Iris pigment epithelial cell (primary cell): ENCODE data around the gene TBC1D5.

Source experiments
- DNase-seq: peaks from one replicate; pipeline ENCODE4 v3.0.0-alpha.2; 2011; ENCODE audit warnings: low read depth

TBC1D5 gene

DNA sequence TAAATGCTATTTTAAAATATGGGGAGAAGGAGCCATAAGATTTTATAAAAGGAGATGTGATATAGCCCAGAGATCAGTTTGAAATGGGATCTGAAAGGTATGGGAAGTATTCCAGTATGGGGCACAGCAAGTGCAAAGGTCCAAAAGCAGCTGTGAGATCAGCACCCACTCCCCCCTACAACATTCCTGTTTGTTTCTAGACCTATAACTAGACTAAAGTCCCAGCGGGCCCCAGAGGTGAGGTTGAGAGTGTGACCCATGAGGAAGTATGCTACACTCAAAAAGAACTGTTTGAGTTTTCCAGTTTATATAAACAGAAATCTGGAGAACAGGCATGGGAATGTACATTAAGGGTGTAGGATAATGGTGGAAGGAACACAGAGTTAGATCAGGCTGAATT, 152.5 kb downstream of the TBC1D5 start:
- no peak for DNase-seq

DNA sequence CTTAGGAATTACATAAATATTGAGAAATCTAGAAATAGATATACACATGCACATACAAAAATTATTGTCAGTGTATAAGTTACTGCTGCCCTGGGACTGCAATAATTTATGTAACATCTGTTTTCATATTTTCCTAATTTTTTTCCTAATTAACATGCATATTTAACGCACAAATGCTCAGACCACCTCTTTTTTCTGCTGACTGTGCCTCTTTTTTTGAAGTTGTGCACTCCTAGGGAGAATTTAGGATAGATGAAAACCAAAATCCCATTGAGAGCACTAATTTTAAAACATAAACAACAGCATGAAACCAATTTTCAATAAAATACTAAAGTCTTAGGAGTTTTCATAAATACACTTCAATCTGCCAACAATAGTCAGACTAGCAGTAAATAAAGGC, 154.0 kb downstream of the TBC1D5 start:
- DNase-seq, result no peak

DNA sequence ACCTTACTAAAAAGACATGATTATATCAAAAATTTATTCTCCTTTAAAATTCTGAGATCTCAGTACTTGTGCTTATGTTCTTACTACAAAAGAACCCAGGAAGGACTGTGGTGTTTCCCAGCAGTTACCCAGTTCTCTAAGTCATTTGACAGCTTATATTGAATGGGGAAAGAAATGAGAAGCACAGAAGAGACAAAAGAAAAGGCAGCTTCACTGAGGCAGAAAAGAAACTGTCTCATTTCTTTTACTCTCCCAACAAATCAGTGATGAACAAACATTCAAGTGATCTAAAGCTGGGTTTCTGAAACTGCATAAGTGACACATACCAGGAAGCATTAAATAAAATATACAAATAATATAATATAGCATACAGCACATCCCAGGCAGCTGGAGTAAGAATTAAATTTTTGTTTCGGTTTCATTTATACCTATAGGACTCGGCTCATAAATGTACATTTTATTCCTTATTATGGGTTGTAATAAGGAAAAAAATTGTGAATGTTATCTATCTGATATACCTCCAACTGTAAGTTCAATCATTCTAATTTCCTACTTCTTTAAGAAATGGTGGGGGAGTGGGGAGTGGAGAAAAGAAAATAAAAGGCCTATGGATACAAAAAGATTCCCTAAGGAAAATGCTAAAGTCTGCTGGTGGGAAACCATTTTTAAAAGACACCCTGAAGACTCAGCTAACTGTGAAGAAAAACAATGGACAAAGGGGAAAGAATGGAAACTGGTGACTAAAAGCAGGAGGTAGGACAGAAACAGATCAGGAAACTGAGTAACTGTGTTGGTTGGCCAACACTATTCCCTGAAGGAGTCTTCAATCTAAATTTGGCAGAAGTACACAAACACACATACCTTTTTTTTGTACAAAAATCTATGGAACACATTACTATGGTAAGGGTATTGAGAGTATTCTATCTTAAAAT, 156.8 kb downstream of the TBC1D5 start:
- DNase-seq, result no peak

DNA sequence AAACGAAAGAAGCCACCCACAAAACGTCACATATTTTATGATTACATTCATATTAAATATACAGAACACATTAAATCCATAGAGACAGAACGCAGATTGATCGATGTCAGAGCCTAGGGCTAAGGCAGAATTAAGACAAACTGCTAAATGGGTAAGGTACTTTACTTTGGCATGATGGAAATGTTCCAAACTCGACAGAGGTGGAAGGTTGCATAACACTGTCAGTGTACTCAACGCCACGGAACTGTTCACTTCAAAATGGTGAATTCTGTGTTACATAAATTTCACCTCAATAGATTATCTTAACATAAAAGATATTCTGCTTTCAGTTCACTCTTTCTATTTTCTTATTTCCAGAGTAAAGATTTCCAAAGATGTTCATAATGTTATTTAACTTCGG, 158.4 kb downstream of the TBC1D5 start:
- no peak for DNase-seq

DNA sequence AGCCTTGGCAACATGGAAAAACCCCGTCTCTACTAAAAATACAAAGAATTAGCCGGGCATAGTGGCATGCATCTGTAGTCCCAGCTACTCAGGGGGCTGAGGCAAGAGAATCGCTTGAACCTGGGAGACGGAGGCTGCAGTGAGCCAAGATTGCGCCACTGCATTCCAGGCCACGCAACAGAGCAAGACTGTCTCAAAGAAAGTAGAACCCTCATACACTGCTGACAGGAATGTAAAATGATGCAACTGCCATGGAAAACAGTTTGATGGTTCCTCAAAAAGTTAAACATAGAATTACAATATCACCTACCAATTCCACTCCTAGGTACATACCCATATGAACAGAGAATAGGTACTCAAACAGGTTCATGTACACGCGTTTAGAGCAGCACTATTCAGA, 158.9 kb downstream of the TBC1D5 start:
- peak; percentile 85 for DNase-seq

DNA sequence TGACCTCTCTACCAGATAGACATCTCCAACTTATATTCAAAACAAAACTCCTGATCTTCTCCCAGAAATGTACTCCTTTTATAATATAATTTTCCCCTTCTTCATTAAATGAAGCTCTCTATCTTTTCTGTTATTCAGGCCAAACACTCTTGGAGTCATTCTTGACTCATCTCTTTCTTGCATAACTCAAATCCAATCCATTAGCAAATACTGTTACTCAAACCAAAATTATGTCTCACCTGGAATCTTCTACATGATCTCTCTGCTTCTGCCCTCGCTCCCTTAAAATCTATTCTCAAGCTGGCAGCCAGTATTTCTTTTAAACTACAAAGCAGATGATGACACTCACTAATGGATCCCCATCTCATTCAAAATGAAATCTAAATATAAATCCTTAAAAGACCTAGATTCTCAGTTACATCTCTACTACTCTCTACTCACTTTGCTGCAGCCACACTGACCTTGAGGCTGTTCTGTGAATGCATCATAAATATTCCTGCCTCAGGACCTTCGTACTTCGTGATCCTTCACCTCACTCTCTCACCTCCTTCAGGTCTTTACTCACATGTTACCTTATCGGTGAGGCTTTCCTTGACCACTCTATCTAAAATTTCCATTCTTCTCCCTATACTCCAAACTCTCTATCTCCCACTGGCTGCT, 160.9 kb downstream of the TBC1D5 start:
- peak; percentile 53 for DNase-seq

DNA sequence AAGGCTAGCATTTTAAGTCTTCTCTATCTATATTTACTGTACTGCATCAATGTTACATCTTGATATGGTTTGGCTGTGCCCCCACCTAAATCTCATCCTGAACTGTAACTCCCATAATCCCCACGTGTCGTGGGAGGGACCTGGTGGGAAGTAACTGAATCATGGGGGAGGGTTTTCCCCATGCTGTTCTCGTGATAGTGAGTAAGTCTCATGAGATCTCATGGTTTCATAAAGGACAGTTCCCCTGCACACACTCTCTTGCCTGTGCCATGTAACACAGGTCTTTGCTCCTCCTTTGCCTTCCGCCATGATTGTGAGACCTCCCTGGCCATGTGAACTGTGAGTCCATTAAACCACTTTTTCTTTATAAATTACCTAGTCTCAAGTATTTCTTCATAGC, 161.5 kb downstream of the TBC1D5 start:
- no peak for DNase-seq

DNA sequence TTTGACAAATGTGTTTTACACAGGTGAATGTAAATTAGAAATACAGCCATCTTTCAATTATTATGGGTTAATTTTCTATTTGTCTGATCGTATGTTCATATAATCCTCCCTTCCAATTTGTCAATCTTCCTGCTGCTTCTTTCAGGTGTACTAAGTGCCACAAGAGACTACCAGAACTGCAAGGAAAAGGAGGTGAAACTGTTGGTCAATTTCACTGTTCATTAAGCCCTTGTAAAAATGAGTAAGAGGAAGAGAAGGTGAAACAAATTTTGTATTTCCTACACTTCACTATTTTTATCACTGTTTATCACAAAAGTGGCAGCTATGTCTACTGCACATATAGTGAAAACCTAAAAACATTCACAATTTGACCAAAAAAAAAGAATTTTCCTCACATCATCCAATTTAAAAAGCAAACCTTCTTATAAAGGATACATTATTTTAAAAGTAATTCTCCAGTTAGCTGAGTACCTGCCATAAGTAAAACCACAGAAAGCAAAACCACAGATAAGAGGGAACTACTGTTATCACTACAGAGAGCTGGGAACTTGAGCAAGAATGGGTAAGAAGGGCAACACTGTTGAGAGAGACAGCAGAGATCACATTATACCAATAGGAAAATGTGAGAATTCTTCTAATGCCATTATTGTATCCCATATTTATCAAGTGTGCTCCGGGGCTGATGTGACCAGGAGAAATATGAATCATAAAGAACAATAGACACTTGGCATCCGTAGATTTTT, 163.0 kb downstream of the TBC1D5 start:
- DNase-seq, result peak; percentile 51

DNA sequence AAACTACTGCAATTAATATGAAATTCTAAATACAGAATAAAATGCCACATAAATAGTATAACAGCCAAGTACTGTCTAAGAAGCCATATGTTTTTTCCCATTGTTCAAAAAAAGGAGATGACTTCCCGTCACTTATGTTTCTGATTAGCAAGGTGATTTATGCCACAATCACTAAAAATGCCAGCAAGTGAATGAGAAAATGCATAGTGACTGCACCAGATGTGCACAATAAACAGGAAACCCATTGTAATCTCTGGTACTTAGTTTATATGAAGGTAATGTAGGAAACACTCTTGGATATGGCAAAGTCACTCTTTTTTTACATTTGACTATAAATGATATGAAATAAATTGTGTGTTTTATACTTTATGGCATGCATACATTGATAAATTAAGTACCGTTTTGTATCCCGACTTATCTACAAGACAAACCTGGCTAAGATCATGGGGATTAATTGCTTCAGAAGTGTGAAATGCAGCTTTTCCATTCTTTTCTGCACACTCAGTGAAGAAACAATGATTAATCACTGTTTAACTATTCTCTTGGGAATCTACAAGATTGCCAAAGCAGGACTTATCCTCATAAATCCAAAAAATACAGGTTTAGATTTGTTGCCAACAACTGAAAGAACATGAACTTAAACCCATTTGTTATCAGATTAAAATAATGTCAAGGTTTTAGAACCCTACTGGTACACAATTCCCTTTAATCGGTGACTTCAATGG, 164.5 kb downstream of the TBC1D5 start:
- peak; percentile 40 for DNase-seq

DNA sequence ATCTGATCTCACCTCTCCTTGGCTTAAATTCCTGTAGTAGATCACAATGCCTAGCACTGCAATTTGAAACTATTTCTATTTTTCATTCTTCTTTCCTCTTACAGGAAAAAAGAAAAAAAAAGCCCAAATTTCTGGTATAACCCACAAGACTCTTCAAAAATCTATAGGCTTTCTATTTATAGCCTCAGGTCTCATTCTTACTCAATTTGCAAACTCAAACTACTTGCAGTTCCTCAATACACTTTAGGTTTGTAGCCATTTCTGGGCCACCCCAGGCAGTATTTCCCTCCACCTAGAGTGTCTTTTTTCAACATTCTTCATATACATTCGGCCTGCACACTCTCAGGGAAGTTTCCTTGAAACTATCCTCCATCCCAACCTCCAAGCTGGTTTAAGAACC, 169.0 kb downstream of the TBC1D5 start:
- DNase-seq, result no peak

DNA sequence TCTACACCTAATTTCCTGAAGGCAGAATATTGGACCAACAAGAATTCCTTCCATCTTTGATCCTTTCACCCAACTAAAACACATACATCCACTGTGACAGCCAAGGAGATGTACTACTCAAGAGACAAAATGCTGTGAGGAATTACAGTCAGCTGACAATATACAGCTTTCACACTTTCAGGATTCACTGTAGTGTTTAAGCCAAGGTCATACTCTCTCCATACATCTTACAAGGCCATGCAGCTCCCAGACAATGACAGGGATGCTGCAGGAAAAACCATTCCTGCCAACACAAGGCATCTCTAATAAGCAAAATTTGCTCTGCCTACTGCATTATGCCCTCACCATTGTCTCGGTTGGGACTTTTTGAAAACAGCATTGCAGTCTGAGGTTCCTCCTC, 170.7 kb downstream of the TBC1D5 start:
- no peak for DNase-seq

DNA sequence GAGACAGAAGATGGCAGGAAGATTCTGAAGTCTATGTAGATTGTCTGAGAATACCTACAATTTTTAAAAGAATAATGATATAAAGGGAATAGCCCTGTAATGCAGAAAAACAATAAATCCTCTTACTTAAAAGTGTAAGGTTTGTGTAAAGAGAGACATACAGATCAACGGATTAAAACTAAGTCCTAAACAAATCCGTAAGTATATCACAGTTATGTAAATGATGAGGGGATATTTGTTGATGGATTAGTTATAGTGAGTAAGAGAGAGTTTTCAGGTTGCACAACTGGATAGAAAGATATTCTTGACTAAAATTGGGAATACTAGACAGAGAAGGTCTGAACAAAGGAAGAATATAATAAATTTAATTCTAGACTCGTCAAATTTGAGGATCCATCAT, 179.6 kb downstream of the TBC1D5 start:
- no peak for DNase-seq

DNA sequence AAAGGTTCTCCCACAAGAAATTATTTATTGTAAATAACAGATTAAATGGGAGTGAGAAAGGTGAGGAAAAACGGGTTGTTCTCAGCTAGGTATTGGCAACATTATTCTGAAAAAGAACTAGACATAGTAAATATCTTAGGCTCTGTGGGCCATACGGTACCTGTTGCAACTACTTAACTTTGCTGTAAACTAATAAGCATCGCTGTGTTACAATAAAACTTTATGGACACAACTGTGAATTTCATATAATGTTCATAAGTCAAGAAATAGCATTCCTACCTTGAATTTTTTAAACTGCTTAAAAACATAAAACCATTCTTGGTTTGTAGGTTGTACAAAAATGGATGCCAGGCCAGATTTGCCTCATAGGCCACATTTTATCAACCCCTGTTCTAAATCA, 183.9 kb downstream of the TBC1D5 start:
- no peak for DNase-seq

DNA sequence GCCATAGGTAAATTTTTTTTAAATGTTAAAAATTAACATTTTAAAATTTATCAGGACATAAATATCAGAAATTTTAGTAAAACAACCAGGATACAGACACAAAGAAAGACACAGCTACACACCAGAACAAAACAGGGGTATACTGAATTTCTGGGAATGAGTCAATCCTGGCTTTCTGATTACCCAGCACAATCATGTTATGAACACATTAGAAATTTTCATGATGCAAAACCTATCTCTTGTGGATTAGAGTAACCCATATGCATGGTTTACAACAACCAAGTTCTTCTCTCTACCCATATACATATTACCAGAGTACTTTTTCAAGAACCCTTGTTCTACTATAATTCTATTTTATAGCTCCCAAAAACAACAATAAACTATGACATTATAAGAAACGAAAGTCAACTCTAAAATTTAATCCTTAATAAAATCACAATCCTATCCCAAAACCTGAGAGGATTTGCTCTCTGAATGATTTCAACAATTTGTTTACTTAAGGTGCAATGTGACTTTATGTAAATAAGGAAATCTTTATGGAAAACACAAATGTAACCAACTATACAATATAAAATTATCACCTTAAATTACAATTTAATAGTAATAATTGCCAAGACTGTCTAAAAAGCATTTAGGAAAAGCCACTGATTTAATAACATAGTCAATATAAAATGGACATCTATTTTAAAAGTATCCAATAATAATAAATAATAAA, 184.5 kb downstream of the TBC1D5 start:
- no peak for DNase-seq

DNA sequence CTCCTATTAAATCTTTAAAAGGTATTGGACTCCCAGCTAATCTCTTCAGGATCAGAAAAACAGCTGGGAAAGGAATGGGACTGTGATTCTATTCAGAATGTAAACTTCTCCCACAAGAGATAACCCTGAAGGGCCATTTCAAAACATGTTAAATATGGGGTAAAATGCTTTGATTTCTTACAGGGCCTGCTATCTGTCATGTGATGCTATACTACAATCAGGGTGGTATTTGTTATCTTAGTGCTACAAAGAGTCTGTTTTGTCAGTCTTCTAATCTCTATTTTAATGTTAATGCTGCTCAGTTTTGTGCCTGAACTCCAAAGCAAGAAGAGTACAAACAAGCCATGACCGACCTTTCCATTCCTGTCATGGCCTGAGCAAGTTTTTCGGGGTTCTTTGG, 186.9 kb downstream of the TBC1D5 start:
- DNase-seq, result no peak

DNA sequence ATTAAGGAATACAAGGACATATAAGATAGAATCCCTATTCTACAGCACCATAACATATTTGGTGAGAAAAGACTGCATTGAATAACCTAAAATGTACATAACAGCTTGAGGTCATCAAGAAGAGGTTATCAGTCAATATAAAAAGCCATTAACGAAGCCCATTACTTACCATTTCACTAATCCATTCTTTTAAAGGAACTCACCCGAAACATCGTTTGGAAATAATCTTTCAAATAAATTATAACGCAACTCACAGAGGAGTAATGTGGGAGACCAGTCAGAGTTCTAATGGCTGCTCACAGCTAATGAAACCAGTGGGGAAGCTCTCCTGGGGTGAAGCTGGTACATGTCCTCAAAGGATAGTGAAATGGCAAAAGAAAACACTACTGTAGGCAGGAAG, 188.4 kb downstream of the TBC1D5 start:
- no peak for DNase-seq

DNA sequence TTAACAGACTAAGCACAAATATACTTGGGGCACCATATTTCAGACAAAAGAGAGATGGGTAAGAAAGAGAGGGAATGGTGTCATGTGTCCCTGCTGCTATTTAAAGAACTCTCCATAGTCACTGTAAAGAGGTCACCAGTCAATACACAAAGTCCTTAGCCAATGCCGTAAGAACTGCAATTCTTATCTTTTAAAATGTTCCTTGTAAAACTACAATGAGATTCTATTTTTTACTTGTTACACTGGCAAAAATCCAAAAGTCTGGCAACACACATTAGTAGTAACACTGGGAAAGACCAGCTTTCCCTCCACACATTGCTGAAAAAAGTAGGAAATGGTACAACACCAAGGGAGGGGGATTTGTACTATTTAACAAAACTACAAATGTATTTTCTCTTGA, 189.4 kb downstream of the TBC1D5 start:
- no peak for DNase-seq

DNA sequence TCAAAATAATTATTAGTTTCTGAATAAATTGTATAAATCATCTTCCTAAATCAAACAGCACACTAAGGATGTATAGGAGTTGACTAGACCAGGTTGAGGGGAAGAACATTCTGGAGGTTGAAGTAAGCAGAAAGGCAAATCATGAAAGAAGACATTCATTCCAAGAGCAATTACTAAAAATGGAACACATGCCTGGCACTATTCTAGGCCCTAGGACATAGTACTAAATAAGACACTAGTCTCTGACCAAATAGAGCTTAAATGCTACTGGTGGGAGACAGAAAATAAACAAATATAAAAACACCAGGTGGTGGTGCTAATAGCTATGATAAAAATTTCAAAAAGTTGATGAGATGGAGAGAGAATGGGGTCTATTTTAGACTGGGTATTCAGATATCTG, 190.1 kb downstream of the TBC1D5 start:
- DNase-seq, result no peak

DNA sequence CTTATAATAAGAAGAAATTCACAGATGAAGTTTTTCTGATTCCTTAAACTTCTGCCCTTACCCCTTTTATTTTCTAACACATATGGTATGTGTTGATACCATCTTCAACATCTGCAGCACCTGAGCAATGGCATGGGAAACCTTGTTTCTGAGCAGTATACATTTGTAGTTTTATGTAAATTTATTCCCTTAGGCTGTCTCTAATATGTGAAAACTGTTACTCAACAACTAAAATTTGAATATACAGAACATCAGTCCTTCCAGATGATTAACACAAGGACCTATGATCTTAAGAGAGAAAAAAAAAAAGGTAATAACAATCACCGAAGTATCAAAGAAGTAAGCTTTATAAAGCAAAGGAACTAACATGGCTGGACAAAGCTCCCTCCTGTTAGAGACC, 190.5 kb downstream of the TBC1D5 start:
- DNase-seq, result no peak

DNA sequence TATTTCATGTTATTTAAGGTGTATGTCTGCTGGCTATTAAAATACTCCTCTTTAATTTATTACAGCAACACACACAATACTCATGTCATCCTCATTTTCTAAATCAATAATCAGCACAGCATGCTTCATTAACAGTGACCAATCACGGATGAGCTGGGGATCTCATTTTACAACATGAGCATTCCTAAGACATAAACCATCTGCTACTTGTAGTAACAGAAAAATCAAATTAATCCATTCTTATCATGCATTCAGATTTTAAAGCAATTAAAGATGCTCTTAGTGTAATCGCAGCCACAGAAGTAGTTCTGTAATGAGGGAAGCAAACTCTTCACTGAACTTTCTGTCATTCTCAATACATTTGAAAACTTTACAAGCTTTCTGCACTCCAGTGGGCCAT, 191.1 kb downstream of the TBC1D5 start:
- no peak for DNase-seq

DNA sequence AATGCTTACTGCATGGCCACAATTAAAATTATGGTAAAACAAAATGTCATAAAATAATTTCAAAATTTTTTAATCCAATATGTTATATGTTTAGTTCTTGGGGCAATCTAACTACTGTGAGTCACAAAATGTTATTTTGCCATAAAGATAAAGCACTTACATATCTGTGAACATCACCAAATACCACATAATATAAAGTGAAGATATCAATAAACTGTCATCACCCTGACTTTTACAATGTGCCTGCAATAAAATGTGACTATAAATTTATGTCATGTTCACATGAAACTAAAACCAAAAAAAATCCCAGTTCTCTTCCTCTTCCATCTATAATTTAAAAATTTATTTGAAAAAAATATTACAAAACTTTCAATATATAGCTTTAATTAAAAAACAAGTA, 191.8 kb downstream of the TBC1D5 start:
- DNase-seq, result no peak
